Skin of body (tissue), 2 donors: Measurements from ENCODE around the gene ALDH1A3. TPM values are rescaled to one million over a fixed set of nuclear protein-coding genes. Genes with fewer than 3 reads are reported as not detected.

Experiments
- DNase-seq: peaks from one replicate; lab custom pipeline; 2025; lab: John Stamatoyannopoulos, UW
- total RNA-seq: library from RNA; depleted of rRNA; stranded (reverse); fragments of >200 nt; gene quantifications from one replicate; pipeline ENCODE4 v1.2.3, GENCODE V29; 2014

Gene ALDH1A3
- total RNA-seq, 1 donor from 2014 or later = 26.0 TPM

GRCh38 chr15:100925480-100925879, 45.8 kb downstream of the ALDH1A3 start:
- no peak for DNase-seq

GRCh38 chr15:100926258-100926657, 46.6 kb downstream of the ALDH1A3 start:
- no peak for DNase-seq

- no peak for DNase-seq
Observed at GRCh38 chr15:100926971-100927756, 47.5 kb downstream of the ALDH1A3 start.

- no peak for DNase-seq
Observed at GRCh38 chr15:100928632-100929280, 49.1 kb downstream of the ALDH1A3 start.

- DNase-seq = no peak
Observed at GRCh38 chr15:100929641-100930042, 50.0 kb downstream of the ALDH1A3 start.

GRCh38 chr15:100930306-100930848, 50.7 kb downstream of the ALDH1A3 start:
- no peak for DNase-seq

GRCh38 chr15:100931143-100931890, 51.7 kb downstream of the ALDH1A3 start:
- no peak for DNase-seq

- no peak for DNase-seq
Observed at GRCh38 chr15:100932676-100933348, 53.2 kb downstream of the ALDH1A3 start.

GRCh38 chr15:100934166-100934565, 54.5 kb downstream of the ALDH1A3 start:
- DNase-seq = no peak

- DNase-seq = no peak
Observed at GRCh38 chr15:100934726-100935125, 55.1 kb downstream of the ALDH1A3 start.

- DNase-seq = no peak
Observed at GRCh38 chr15:100937171-100937570, 57.5 kb downstream of the ALDH1A3 start.

GRCh38 chr15:100939791-100940190, 60.2 kb downstream of the ALDH1A3 start:
- no peak for DNase-seq

- DNase-seq = no peak
Observed at GRCh38 chr15:100940767-100941379, 61.2 kb downstream of the ALDH1A3 start.

- DNase-seq = no peak
Observed at GRCh38 chr15:100941536-100941935, 61.9 kb downstream of the ALDH1A3 start.

- DNase-seq = no peak
Observed at GRCh38 chr15:100942656-100943425, 63.2 kb downstream of the ALDH1A3 start.

GRCh38 chr15:100944244-100944895, 64.7 kb downstream of the ALDH1A3 start:
- DNase-seq = peak; percentile 92

GRCh38 chr15:100944986-100945385, 65.4 kb downstream of the ALDH1A3 start:
- DNase-seq = peak; percentile 89

- DNase-seq = no peak
Observed at GRCh38 chr15:100947760-100948429, 68.3 kb downstream of the ALDH1A3 start.

GRCh38 chr15:100948430-100948762, 68.8 kb downstream of the ALDH1A3 start:
- no peak for DNase-seq
